Kidney capillary endothelial cell (primary cell): ENCODE results near the gene CRIM1.
A peak's percentile ranks its signal among the peaks of the same experiment; 100 is the strongest.

ENCODE experiments used
- DNase-seq: peaks from one replicate; pipeline ENCODE4 v3.0.0-alpha.2; 2018; ENCODE audit warnings: low spot score

CRIM1 gene

GRCh38 chr2:36554531-36554930, 199.0 kb downstream of the CRIM1 start:
- DNase-seq = no peak

- DNase-seq = no peak
These were observed 200.2 kb downstream of the CRIM1 start for GRCh38 chr2:36555789-36556188.

GRCh38 chr2:36556842-36557241, 201.3 kb downstream of the CRIM1 start:
- DNase-seq = no peak

- no peak for DNase-seq
These were observed 203.8 kb downstream of the CRIM1 start for GRCh38 chr2:36559221-36559942.

GRCh38 chr2:36560726-36561125, 205.1 kb downstream of the CRIM1 start:
- DNase-seq = no peak

- peak; percentile 100 for DNase-seq
These were observed 205.8 kb downstream of the CRIM1 start for GRCh38 chr2:36561237-36561944.

GRCh38 chr2:36562240-36562639, 206.7 kb downstream of the CRIM1 start:
- DNase-seq = peak; percentile 80

- no peak for DNase-seq
These were observed 207.5 kb downstream of the CRIM1 start for GRCh38 chr2:36562973-36563532.

GRCh38 chr2:36564377-36564930, 208.9 kb downstream of the CRIM1 start:
- no peak for DNase-seq

GRCh38 chr2:36565712-36566111, 210.1 kb downstream of the CRIM1 start:
- no peak for DNase-seq

- DNase-seq = no peak
These were observed 211.3 kb downstream of the CRIM1 start for GRCh38 chr2:36566887-36567286.

GRCh38 chr2:36567711-36568408, 212.3 kb downstream of the CRIM1 start:
- DNase-seq = no peak

GRCh38 chr2:36568516-36569246, 213.1 kb downstream of the CRIM1 start:
- peak; percentile 95 for DNase-seq

GRCh38 chr2:36569267-36569856, 213.8 kb downstream of the CRIM1 start:
- DNase-seq = peak; percentile 63

GRCh38 chr2:36570416-36570815, 214.8 kb downstream of the CRIM1 start:
- DNase-seq = peak; percentile 51

GRCh38 chr2:36572054-36572718, 216.6 kb downstream of the CRIM1 start:
- no peak for DNase-seq

GRCh38 chr2:36572719-36573059, 217.1 kb downstream of the CRIM1 start:
- no peak for DNase-seq

- no peak for DNase-seq
These were observed 217.6 kb downstream of the CRIM1 start for GRCh38 chr2:36573165-36573564.

GRCh38 chr2:36574560-36574959, 219.0 kb downstream of the CRIM1 start:
- DNase-seq = no peak

- no peak for DNase-seq
These were observed 222.3 kb downstream of the CRIM1 start for GRCh38 chr2:36577884-36578283.
